Right atrium auricular region (tissue), 2 donors: ENCODE measurements around the gene LRRC37A3. TPM values are rescaled to one million over a fixed set of nuclear protein-coding genes. Genes with fewer than 3 reads are reported as not detected.
A peak's percentile ranks its signal among the peaks of the same experiment; 100 is the strongest.
"Not testable (repeated sequence)": the region's sequence is repeated elsewhere in the genome, so short reads cannot be mapped to it uniquely, and the experiment has no call there.

Experiments used
- DNase-seq: peaks from one replicate; pipeline ENCODE4 v3.0.0-alpha.2; 2019; ENCODE audit warnings: low spot score
- H3K27ac ChIP-seq, 2 donors: fragments of 200-600 bp; sonication (generic); 1 replicate in 1 of 2; 2 replicates in 1 of 2; pipeline ENCODE4 v1.5.1; 2016 to 2019
- H3K27me3 ChIP-seq, 2 donors: fragments of 200-600 bp; sonication (generic); one replicate each; pipeline versions ENCODE4 v1.5.1 to v1.6.0; 2017 to 2019
- H3K36me3 ChIP-seq: fragments of 200-600 bp; sonication (generic); one replicate; pipeline ENCODE4 v1.5.1; 2016
- H3K4me1 ChIP-seq, 2 donors: fragments of 200-600 bp; sonication (generic); one replicate each; pipeline versions ENCODE4 v1.5.1 to v1.6.0; 2017 to 2019
- H3K4me3 ChIP-seq, 2 donors: fragments of 200-600 bp; sonication (generic); 1 replicate in 1 of 2; 2 replicates in 1 of 2; pipeline ENCODE4 v1.5.1; 2017 to 2019; ENCODE audit warnings: mild to moderate bottlenecking in 1 of 2, moderate library complexity in 1 of 2
- H3K9me3 ChIP-seq, 2 donors: fragments of 200-600 bp; sonication (generic); one replicate each; pipeline ENCODE4 v1.5.1; 2019
- CTCF ChIP-seq, 2 donors: fragments of 200-600 bp; sonication (generic); IDR thresholded peaks; one replicate each; pipeline ENCODE4 v1.5.1; 2019; ENCODE audit warnings: antibody characterized with exemption in 2 of 2
- total RNA-seq, 2 donors: library from RNA; depleted of rRNA; stranded (reverse); fragments of >200 nt; gene quantifications; one replicate each; pipeline ENCODE4 v1.1.0, GENCODE V29; 2016

Gene LRRC37A3
- total RNA-seq, 2 donors from 2014 or later: 1.9 to 2.0 TPM

GRCh38 chr17:64927444-64927843 is 8.2 kb upstream of the LRRC37A3 start:
- not testable (repeated sequence) for H3K36me3 ChIP-seq, DNase-seq, H3K27ac ChIP-seq, H3K4me1 ChIP-seq, H3K4me3 ChIP-seq, H3K27me3 ChIP-seq, H3K9me3 ChIP-seq
- TF ChIP-seq CTCF (IDR thresholded peaks at IDR 0.05): peak; percentile 30 to 72

GRCh38 chr17:64926430-64926829 is 7.2 kb upstream of the LRRC37A3 start:
- not testable (repeated sequence) for H3K4me1 ChIP-seq, H3K27me3 ChIP-seq, DNase-seq, H3K36me3 ChIP-seq, H3K27ac ChIP-seq, H3K9me3 ChIP-seq, H3K4me3 ChIP-seq

- H3K27ac ChIP-seq, H3K36me3 ChIP-seq, H3K4me3 ChIP-seq: not testable (repeated sequence)
Observed at GRCh38 chr17:64925244-64925643, 6.0 kb upstream of the LRRC37A3 start.

GRCh38 chr17:64923051-64923568 is 3.8 kb upstream of the LRRC37A3 start:
- H3K27me3 ChIP-seq, H3K4me1 ChIP-seq, H3K36me3 ChIP-seq, H3K9me3 ChIP-seq, H3K27ac ChIP-seq, DNase-seq, H3K4me3 ChIP-seq: not testable (repeated sequence)

More at GRCh38 chr17:64925244-64925643, 6.0 kb upstream of the LRRC37A3 start:
- H3K9me3 ChIP-seq, H3K4me1 ChIP-seq, DNase-seq, H3K27me3 ChIP-seq: not testable (repeated sequence)

GRCh38 chr17:64920419-64921172 is 1.3 kb upstream of the LRRC37A3 start:
- no peak for DNase-seq

GRCh38 chr17:64920026-64920418 is 744 bp upstream of the LRRC37A3 start:
- Histone ChIP-seq H3K4me1 (peaks cover 0 to 4% of the 10 kb centered on the region in 2 donors), H3K9me3 (no peaks in the 10 kb centered on the region), H3K27me3 (no peaks in the 10 kb centered on the region), H3K4me3 (peak overlapping the region; percentile 74 to 85), H3K36me3 (no peaks in the 10 kb centered on the region), H3K27ac (peak overlapping the region; percentile 90 to 95)
- no peak for TF ChIP-seq CTCF (IDR thresholded peaks at IDR 0.05)
- DNase-seq: no peak

More at GRCh38 chr17:64920419-64921172, 1.3 kb upstream of the LRRC37A3 start:
- Histone ChIP-seq H3K27ac (no peak overlapping the region), H3K27me3 (no peaks in the 10 kb centered on the region), H3K9me3 (no peaks in the 10 kb centered on the region), H3K4me3 (no peak overlapping the region), H3K36me3 (no peaks in the 10 kb centered on the region), H3K4me1 (peaks cover 0 to 4% of the 10 kb centered on the region in 2 donors)
- no peak for TF ChIP-seq CTCF (IDR thresholded peaks at IDR 0.05)

- peak overlapping the region; percentile 74 to 85 for H3K4me3 ChIP-seq
- not testable (repeated sequence) for H3K27me3 ChIP-seq, H3K36me3 ChIP-seq, H3K9me3 ChIP-seq, H3K4me1 ChIP-seq, DNase-seq
- H3K27ac ChIP-seq: peak overlapping the region; percentile 90 to 95
Observed at GRCh38 chr17:64918842-64919288, 413 bp downstream of the LRRC37A3 start.

GRCh38 chr17:64917540-64917939 is 1.7 kb downstream of the LRRC37A3 start:
- not testable (repeated sequence) for H3K27me3 ChIP-seq, H3K4me3 ChIP-seq, H3K36me3 ChIP-seq, H3K27ac ChIP-seq, DNase-seq, H3K4me1 ChIP-seq, H3K9me3 ChIP-seq

GRCh38 chr17:64915244-64915643 is 4.0 kb downstream of the LRRC37A3 start:
- not testable (repeated sequence) for H3K36me3 ChIP-seq, H3K4me1 ChIP-seq, H3K9me3 ChIP-seq, H3K27ac ChIP-seq, H3K27me3 ChIP-seq, H3K4me3 ChIP-seq, DNase-seq

GRCh38 chr17:64910191-64910514 is 9.1 kb downstream of the LRRC37A3 start:
- not testable (repeated sequence) for H3K4me3 ChIP-seq, H3K27me3 ChIP-seq, H3K27ac ChIP-seq, DNase-seq, H3K9me3 ChIP-seq, H3K36me3 ChIP-seq, H3K4me1 ChIP-seq

- not testable (repeated sequence) for H3K27ac ChIP-seq, H3K9me3 ChIP-seq, DNase-seq, H3K4me3 ChIP-seq, H3K36me3 ChIP-seq, H3K4me1 ChIP-seq, H3K27me3 ChIP-seq
Observed at GRCh38 chr17:64909511-64910190, 9.6 kb downstream of the LRRC37A3 start.
